ENCODE results near the gene NHP2.

NHP2 gene

DNA sequence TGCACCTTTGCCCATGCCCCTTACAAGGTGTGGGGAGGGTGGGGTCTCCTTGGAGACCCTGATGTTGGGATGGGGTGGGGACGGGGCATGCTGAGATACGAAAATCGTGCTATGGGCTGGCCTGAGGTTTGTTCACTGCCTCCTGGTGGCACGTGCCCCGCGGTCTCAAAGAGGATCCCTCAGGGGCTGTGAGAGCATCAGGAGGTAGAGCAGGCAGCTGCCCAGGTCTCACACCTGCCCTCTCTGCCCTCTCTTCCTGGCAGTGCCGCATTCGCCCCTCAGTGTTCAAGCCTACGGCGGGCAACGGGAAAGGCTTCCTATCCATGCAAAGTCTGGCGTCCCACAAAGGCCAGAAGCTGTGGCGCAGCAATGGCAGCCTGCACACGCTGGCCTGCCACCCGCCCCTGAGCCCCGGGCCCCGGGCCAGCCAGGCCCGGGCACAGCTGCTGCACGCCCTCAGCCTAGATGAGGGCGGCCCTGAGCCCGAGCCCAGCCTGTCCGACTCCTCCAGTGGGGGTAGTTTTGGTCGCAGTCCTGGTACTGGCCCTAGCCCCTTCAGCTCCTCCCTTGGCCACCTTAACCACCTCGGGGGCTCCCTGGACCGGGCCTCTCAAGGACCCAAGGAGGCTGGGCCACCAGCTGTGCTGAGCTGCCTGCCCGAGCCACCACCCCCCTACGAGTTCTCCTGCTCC, 33.6 kb downstream of the NHP2 start:
- no peak overlapping the region for H3K4me3 ChIP-seq (ENCODE audit: low read length)
- TF ChIP-seq ZNF274 (IDR thresholded peaks at IDR 0.05; ENCODE audit: low read depth, low read length): no peak

DNA sequence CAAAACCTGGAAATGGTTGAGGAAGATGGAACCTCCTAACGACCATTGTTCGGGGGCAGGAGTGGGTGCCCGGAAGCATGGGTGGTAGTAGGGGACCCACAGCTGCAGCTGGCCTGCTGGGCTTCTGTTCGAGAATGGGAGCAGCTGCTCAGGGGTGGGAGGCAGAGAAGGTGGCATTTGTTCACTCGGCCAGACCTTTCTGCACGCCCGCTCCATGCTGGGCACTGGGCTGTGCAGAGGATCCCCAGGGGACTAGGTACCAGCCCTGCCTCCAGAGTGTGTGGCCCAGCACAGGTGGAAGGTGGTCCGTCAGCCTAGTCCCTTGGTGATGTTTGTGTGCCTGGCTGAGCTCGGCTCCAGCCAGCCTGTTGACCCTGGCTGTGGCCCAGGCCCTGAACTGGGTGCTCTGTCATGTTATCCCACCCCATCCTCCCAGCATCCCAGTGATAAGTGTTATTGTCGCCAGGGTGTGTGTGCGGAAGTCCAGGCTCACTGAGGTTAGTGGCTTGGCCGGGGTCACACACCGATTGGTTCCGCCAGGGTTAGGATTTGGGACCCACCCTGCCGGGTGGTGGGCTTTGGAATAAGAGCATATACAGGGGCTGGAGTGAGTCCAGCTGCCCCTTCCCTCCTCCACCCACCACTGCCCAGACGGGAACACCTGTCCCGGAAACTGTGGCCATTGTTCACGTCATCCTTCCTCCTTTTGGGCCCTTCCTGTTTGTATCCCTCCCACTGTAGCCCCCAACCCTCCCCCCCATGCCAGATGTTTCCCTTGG, 35.6 kb downstream of the NHP2 start:
- no peak for TF ChIP-seq ZNF274 (IDR thresholded peaks at IDR 0.05; ENCODE audit: low read depth, low read length)
- no peak overlapping the region; the same call in 1 of the 2 replicates for H3K4me3 ChIP-seq (ENCODE audit: low read length)

DNA sequence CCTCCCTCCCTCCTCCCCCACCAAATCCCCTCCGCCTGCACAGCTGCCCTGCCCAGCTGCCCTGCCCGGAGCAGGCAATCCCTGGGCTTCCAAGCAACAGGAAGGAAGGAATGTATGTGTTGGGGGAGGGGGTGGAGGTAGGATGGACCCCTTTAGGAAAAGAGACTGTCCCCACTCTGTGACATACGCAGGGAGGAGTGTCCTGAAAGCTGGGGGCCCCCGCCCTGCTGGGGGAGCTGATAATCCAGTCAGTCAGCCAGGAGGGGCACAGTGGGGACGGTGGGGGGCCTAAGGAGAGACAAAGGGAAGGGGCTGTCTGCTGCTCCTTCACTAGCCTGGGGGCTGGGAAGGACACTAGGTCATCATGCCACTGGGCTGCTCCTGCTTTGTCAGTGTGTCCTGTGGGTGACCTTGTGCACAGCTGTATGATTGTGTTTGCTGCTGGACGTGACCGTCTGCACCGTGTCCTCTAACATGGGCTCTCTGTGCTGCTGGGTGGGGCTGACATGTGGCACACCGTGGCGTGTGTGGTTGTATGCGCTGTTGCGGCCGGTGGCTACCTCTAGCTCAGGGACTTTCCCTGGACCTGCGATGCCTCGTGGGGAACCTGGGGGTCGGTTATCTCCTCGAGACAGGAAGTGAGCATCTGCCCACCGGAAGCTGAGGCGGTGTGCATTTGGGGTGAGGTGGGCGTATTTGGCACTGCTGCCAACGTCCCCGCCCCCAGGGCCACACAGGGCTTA, 37.4 kb downstream of the NHP2 start:
- no peak for TF ChIP-seq ZNF274 (IDR thresholded peaks at IDR 0.05; ENCODE audit: low read depth, low read length)
- no peak overlapping the region; the same call in 1 of the 2 replicates for H3K4me3 ChIP-seq (ENCODE audit: low read length)

DNA sequence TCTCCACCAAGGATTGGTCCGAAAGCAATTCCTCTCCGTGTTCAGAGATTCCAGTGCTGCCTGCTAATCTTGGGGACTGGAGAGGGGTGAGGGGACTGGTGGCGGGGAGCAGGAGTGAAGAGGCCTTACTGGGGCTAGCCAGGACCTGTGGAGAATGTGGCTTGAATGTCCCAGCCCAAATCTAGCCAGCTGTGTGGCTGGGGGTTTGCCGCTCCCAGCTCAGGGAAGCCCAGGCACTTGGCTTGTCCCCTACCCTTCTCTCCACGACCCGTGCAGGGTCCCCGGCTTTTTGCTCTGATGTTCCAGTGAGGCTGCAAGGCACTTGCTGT, 37.9 kb downstream of the NHP2 start:
- peak overlapping the region; percentile 54; the same call in 1 of the 2 replicates for H3K4me3 ChIP-seq (ENCODE audit: low read length)
- TF ChIP-seq ZNF274 (IDR thresholded peaks at IDR 0.05; ENCODE audit: low read depth, low read length): no peak

DNA sequence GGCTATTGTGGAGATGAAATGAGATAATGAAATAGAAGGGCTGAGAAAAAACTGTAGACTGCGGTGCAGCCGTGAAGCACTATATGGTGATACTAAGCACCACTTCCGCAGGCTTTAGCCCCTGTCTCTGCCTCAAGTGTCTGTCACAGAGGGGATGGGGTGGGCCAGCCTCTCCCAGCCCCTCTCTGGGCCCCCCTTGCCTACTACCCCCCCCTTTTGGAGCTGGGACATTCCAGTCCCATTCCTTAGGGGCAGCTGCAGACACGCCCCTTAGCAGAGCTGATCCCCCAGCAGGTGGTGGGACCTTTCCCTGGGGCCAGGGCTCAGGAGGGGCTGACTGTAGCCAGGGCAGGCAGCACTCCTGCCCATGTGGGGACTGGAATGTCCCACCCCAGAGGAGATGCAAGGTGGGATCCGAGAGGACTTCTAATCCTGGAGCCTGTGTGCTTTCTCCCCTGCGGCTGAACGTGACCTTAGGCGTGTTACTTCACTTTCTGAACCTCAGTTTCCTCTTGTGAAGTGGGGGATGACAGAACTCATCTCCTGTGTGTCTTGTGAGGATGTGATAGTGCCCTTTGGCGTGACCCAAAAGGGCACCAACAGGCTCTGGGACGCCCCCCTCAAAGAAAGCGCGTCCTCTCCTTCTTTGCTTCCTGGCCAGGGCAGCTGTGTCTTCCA, 38.4 kb downstream of the NHP2 start:
- no peak for TF ChIP-seq ZNF274 (IDR thresholded peaks at IDR 0.05; ENCODE audit: low read depth, low read length)
- H3K4me3 ChIP-seq (ENCODE audit: low read length): peak overlapping the region; percentile 54; the same call in 1 of the 2 replicates

DNA sequence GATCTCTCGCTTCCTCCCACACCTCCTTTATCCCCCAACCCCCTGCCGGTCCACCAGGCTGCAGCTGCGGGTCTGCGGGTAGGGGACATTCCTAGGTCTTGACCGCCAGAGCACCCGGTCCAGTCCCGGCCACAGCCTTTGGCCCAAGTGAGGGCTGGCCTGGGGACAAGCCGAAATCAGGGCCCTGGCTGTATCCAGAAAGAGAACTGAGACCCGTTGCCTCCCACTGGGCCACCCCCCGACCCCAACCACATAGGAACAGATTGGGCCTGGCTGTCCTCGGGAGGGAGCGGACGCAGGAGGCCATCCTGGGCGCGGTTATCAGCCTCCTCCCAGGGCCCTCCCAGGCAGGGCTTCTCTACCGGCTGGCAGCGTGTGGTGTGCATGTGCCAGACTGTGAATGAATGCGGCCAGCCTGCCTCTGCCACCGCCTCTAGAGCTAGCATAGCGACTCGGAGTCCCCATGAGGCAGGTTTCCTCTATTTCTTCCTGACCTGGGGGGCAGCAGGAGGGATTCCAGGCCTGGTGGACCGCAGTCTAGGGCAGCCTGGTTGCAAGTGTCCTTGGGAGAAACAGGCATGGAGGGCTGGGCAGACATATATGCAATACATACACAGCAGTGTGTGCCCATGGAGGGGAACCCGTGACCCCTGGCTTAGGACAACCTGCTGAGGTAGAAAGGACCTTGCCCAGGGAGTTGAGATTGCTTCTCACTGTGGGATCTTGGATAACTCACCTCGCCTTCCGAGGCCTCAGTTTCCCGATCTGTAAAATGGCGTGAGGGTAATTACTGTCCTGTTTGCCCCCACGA, 39.2 kb downstream of the NHP2 start:
- no peak for TF ChIP-seq ZNF274 (IDR thresholded peaks at IDR 0.05; ENCODE audit: low read depth, low read length)
- peak overlapping the region; percentile 54; the same call in 1 of the 2 replicates for H3K4me3 ChIP-seq (ENCODE audit: low read length)

DNA sequence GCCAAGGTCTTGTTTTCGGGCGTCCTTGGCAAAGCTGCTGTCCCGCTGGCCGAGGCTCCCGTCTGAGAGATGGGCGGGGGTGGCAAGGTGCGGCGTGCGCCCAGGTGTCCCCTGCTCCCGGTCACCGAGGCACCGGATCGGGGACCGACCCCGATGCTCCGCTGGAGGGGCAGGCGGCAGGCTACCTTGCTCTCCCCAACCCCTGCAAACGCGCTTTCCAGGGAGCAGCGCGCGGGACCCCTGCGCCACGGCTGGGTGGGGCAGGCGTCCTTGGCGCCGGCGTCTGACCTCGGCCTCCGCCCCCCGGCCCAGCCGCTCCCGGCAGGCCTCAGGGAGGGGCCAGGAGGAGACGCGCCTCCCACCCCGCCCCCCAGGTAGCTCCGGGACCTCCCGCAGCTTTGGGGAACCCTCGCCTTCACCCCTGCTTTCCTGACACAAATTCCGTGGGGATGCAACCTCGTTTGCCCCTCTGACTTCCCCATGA, 39.8 kb downstream of the NHP2 start:
- peak overlapping the region; percentile 54 for H3K4me3 ChIP-seq (ENCODE audit: low read length)
- TF ChIP-seq ZNF274 (IDR thresholded peaks at IDR 0.05; ENCODE audit: low read depth, low read length): no peak

DNA sequence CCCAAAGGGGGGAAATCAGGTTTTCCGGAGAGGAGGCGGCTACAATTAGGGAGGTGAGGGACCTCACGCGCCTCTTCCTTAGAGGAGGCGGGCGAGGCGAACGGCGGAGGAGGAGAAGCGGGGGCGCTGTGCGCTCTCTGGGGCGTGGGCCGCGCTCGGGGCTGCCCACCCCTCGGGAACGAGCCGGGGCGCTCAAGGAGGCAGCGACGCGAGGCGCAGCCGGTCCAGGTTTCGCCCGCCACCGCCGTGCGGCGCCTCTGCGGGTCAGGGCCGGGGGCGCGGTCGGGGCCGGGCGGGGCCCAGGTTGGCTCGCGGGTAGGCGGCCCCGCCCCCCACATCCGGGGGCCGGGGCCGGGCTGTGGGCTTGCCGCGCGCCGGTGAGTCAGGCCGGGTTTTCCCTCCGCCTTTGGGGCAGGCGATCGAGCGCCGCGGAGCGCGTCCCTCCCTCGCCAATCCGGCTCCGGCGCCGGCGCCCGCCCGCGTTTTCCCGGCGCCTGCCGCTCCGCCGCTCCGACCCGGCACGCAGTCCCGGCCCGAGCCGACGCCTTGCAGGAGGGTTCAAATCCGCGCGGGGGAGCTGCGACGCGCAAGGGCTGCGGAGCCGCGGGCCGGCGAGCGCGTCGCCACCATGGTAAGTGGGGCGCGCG, 40.4 kb downstream of the NHP2 start, which contains the start of gene N4BP3:
Gene N4BP3 (plus strand): TSS at position 392 of the 647 bp plus-strand sequence. CDS start 6,052 bp downstream, outside the sequence.
- TF ChIP-seq ZNF274 (IDR thresholded peaks at IDR 0.05; ENCODE audit: low read depth, low read length): no peak
- peak within 1 kb of the TSS; percentile 54 for H3K4me3 ChIP-seq (ENCODE audit: low read length)

DNA sequence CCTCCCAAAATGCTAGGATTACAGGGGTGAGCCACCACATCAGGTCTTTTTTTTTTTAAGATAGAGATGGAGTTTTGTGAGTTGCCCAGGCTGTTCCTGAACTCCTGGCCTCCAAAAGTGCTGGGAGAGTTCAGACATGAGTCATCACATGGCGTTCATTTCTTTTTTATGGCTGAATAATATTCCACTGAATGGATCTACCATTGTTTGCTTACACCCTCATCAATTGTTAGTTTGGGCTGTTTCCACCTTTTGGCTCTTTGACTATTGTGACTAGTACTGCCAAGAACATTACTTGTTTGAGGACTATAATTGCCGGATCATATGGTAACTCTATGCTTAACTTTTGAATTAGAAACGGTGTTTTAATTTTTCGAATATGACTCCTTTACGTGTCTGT, 41.1 kb downstream of the NHP2 start:
- TF ChIP-seq ZNF274 (IDR thresholded peaks at IDR 0.05; ENCODE audit: low read depth, low read length): no peak
- no peak overlapping the region for H3K4me3 ChIP-seq (ENCODE audit: low read length)

DNA sequence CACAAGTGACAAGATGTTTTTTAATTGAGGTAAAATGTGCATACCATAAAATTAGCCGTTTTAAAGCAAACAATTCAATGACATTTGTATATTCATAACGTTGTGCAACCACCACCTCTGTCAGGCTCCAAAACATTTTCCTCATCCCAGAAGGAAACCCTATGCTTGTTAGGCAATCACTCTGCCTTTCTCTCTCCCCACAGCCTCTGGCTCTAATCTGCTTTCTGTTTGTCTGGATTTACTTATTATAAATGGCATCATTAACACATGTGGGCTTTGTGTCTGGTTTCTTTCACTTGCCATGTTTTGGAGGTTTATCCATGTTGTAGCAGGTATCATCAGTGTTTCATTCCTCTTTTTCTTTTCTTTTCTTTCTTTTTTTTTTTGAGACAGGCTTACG, 41.8 kb downstream of the NHP2 start:
- H3K4me3 ChIP-seq (ENCODE audit: low read length): no peak overlapping the region
- TF ChIP-seq ZNF274 (IDR thresholded peaks at IDR 0.05; ENCODE audit: low read depth, low read length): no peak

DNA sequence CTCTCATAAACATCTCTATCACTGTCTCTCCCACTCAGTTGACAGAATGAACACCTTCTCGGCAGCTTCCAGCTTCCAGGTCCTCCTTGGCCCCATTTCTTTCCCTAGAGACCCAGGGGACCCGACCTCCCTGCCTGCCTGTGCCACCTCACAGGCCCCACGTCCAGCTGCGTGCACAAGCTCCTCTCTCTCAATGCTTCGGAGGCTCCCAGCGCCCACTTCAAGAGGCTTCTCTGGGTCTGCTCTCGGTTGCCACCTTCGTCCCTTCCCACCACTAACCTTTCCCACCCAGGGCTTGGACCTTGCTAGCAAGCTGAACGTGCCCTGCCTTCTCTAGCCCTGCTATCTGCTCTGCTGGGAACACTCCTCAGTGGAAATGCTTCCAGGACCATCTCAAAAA, 43.2 kb downstream of the NHP2 start:
- no peak for TF ChIP-seq ZNF274 (IDR thresholded peaks at IDR 0.05; ENCODE audit: low read depth, low read length)
- no peak overlapping the region for H3K4me3 ChIP-seq (ENCODE audit: low read length)

DNA sequence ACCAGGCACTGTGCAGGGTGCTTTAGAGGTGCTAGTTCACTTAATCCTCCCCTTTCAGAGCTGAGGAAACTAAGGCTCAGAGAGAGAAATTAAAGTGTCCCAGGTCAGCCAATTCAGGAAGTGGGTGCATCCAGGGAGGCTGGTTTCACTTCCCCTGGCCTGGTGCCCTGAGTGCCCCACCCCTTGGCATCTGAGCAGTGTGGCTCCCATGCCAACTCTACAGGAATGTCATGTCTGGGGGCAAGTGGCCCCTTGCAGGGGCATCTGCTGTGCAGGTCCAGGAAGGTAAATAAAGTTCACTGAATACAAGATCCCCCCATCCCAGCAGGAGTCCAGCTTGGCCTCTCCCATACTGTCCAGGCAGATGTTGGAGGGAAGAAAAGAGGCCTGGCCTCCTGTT, 44.7 kb downstream of the NHP2 start:
- no peak for TF ChIP-seq ZNF274 (IDR thresholded peaks at IDR 0.05; ENCODE audit: low read depth, low read length)

DNA sequence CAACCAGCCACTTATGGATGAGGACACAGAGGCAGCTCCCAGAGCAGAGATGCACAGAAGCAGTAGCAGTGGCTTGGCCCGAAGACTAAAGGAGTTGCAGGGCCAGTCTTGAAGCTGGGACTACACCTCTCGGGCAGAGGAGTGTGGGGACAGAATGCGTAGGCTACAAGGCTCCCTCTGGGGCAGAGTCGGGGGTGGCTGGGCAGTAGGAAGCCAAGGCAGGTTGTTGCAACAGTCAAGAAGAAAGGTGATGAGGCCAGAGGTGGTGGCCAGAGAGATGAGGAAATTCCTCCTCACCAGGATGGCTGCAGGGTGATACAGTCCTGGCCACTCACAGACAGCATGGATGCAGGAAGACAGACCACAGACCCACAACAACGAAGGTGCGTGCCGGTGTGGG, 45.2 kb downstream of the NHP2 start:
- H3K4me3 ChIP-seq (ENCODE audit: low read length): no peak overlapping the region
- no peak for TF ChIP-seq ZNF274 (IDR thresholded peaks at IDR 0.05; ENCODE audit: low read depth, low read length)

More for the DNA sequence above, 44.7 kb downstream of the NHP2 start:
- no peak overlapping the region for H3K4me3 ChIP-seq (ENCODE audit: low read length)

Data from GM08714 (cell line).